K562 (cell line): ENCODE data around the gene TMEM19. TPM values are rescaled to one million over a fixed set of nuclear protein-coding genes. Genes with fewer than 3 reads are reported as not detected.

ENCODE experiments used
- ATAC-seq: fragments of 200-7000 bp; cut with Tn5 transposase; 3 replicates; pipeline ENCODE4 v1.9.1; 2020; ENCODE audit warnings: moderate library complexity
- BruUV-seq: library from RNA; stranded (reverse); fragments of 400-500 nt; replicated peaks from 2 replicates; lab custom pipeline; 2021; lab: Mats Ljungman, UMichigan
- CTCF ChIA-PET: fragments of 300-600 bp; formaldehyde crosslinking; extraction: SDS; loops from one replicate; lab custom pipeline; 2021; ENCODE audit warnings: low intra/inter-chr PET ratio; lab: Yijun Ruan, JAX
- POLR2A ChIA-PET: fragments of 300-600, 350-650 bp; sonication (Branson Sonifier 250); formaldehyde crosslinking; extraction: SDS; loops from one replicate; lab custom pipeline; 2021; ENCODE audit warnings: antibody characterized with exemption, inconsistent platforms; lab: Yijun Ruan, JAX
- DNase-seq, 4 experiments: peaks; one replicate each; pipeline versions ENCODE4 v3.0.0 to v3.0.0-alpha.2; 2011 to 2018; ENCODE audit warnings: low spot score in 3 of 4, mixed read lengths in 3 of 4; ENCODE audit errors: extremely low read depth in 1 of 4
- FAIRE-seq: peaks from 2 replicates; lab custom pipeline; 2011; peaks lifted over from hg19 to GRCh38; lab: Jason Lieb, UNC
- H2AFZ ChIP-seq: 2 replicates; pipeline ENCODE4 v1.6.0; 2011; ENCODE audit warnings: low read depth, low read length, control low read depth, inconsistent platforms
- H3K27ac ChIP-seq: fragments of 200-600 bp; 3 replicates; pipeline ENCODE4 v1.8.0; 2011; ENCODE audit warnings: low read depth, mild to moderate bottlenecking, control low read depth, inconsistent platforms, low read length, moderate library complexity, mixed read lengths; ENCODE audit errors: extremely low read depth
- H3K27me3 ChIP-seq, 2 experiments: fragments of 300-600 bp in 1 of 2; 2 replicates in 1 of 2; 3 replicates in 1 of 2; pipeline versions ENCODE4 v1.6.0 to v1.8.0; 2011; ENCODE audit warnings: inconsistent platforms in 2 of 2, low read length in 2 of 2, mild to moderate bottlenecking in 1 of 2, mixed read lengths in 1 of 2, moderate library complexity in 1 of 2; ENCODE audit not compliant: control insufficient read depth in 2 of 2, insufficient read depth in 2 of 2
- H3K36me3 ChIP-seq: fragments of 300-600 bp; 3 replicates; pipeline ENCODE4 v1.8.0; 2011; ENCODE audit warnings: mild to moderate bottlenecking, low read length, inconsistent platforms; ENCODE audit not compliant: control insufficient read depth, insufficient read depth
- H3K4me1 ChIP-seq, 2 experiments: fragments of 200-600 bp in 1 of 2; replicated peaks in 1 of 2; 2 replicates in 1 of 2; 3 replicates in 1 of 2; pipeline versions ENCODE4 v1.5.1 to v1.8.0; 2011; ENCODE audit warnings: inconsistent platforms in 2 of 2, low read length in 2 of 2, mild to moderate bottlenecking in 1 of 2, mixed read lengths in 1 of 2, moderate library complexity in 1 of 2; ENCODE audit not compliant: control insufficient read depth in 2 of 2, insufficient read depth in 2 of 2
- H3K4me2 ChIP-seq: 2 replicates; pipeline ENCODE4 v1.6.1; 2011; ENCODE audit warnings: low read length, control low read depth, inconsistent platforms, mixed read lengths; ENCODE audit not compliant: insufficient read depth
- H3K4me3 ChIP-seq: fragments of 200-600 bp; sonication (generic), shearing (Covaris generic); 2 replicates; pipeline ENCODE4 v1.5.1; 2016; ENCODE audit warnings: control low read depth, inconsistent platforms
- H3K79me2 ChIP-seq: fragments of 200-600 bp; 3 replicates; pipeline ENCODE4 v1.8.0; 2011; ENCODE audit warnings: low read length, inconsistent platforms; ENCODE audit not compliant: control insufficient read depth, insufficient read depth
- H3K9ac ChIP-seq, 2 experiments: 2 replicates each; pipeline versions ENCODE4 v1.6.0 to v1.6.1; 2011; ENCODE audit warnings: low read depth in 2 of 2, low read length in 2 of 2, control low read depth in 1 of 2, inconsistent platforms in 1 of 2, mild to moderate bottlenecking in 1 of 2, mixed read lengths in 1 of 2; ENCODE audit not compliant: insufficient read depth in 1 of 2
- H3K9me1 ChIP-seq: one replicate; pipeline ENCODE4 v1.6.0; 2011; ENCODE audit warnings: inconsistent platforms, mild to moderate bottlenecking, low read length, moderate library complexity; ENCODE audit not compliant: control insufficient read depth, insufficient read depth
- H3K9me3 ChIP-seq: replicated peaks from 2 replicates; pipeline ENCODE4 v1.5.1; 2011; ENCODE audit warnings: low read depth, low read length, inconsistent platforms; ENCODE audit not compliant: control insufficient read depth, insufficient read depth
- H4K20me1 ChIP-seq: replicated peaks from 2 replicates; pipeline ENCODE4 v1.6.1; 2011; ENCODE audit warnings: low read length, inconsistent platforms, mixed read lengths; ENCODE audit not compliant: control insufficient read depth, insufficient read depth
- EHMT2 ChIP-seq: fragments of 450-650 bp; IDR thresholded peaks from 2 replicates; pipeline ENCODE4 v1.6.1; 2018; ENCODE audit warnings: antibody characterized with exemption
- MTA3 ChIP-seq: fragments of 450-650 bp; formaldehyde crosslinking; IDR thresholded peaks from 2 replicates; pipeline ENCODE4 v1.6.1; 2017; ENCODE audit warnings: mild to moderate bottlenecking, borderline replicate concordance
- PRDM10 ChIP-seq: fragments of 450-650 bp; IDR thresholded peaks from 2 replicates; pipeline ENCODE4 v1.6.1; 2018; ENCODE audit not compliant: partially characterized antibody
- REST ChIP-seq, 2 experiments: fragments of 450-650 bp; formaldehyde crosslinking in 1 of 2; IDR thresholded peaks; 2 replicates each; pipeline versions ENCODE4 v1.4.0 to v1.6.1; 2014 to 2020; ENCODE audit warnings: mild to moderate bottlenecking in 2 of 2, borderline replicate concordance in 1 of 2, low read depth in 1 of 2
- SMARCA4 ChIP-seq: fragments of 450-650 bp; IDR thresholded peaks from 2 replicates; pipeline ENCODE4 v1.6.1; 2016
- TCF3 ChIP-seq: sonication (generic); formaldehyde crosslinking; IDR thresholded peaks from 2 replicates; pipeline ENCODE4 v1.4.0; 2020; ENCODE audit warnings: mild to moderate bottlenecking, missing genetic modification reagents
- ZNF277 ChIP-seq: fragments of 250-450 bp; sonication (Bioruptor Pico); IDR thresholded peaks from 2 replicates; pipeline ENCODE4 v1.8.0; 2022; ENCODE audit warnings: inconsistent platforms, mild to moderate bottlenecking, moderate library complexity, borderline replicate concordance
- WGBS: fragments of 100-300 bp; shearing (Covaris generic); methylation state at CpG from one replicate; pipeline ENCODE4 v1.1.6; 2016; ENCODE audit warnings: low coverage, mixed read lengths; ENCODE audit not compliant: insufficient coverage; ENCODE audit errors: missing lambda C conversion rate; 5-methylcytosine and 5-hydroxymethylcytosine counted together
- in situ Hi-C: fragments of 300-500 bp; cut with MboI; formaldehyde crosslinking; loops from 4 replicates; pipeline ENCODE4 v1.15.0; 2018; ENCODE audit warnings: inconsistent platforms, mixed read lengths
- intact Hi-C: fragments of 100-400 bp; cut with micrococcal nuclease; formaldehyde crosslinking; loops from 2 replicates; pipeline ENCODE4 v1.14.2; 2022
- polyA plus RNA-seq, 8 experiments: library from polyadenylated mRNA; depleted of rRNA in 4 of 8; stranded (reverse) in 5 of 8; unstranded in 3 of 8; fragments of >200 nt; fragmentation: Nextera tagmentation in 2 of 8; fragmentation: Illumina TruSeq in 1 of 8; extraction: Ambion mirVana in 2 of 8; extraction: Trizol in 1 of 8; gene quantifications; 2 replicates each; pipeline versions ENCODE4 v1.2.1 to v1.2.3, GENCODE V29; 2011 to 2014; ENCODE audit warnings: inconsistent platforms in 1 of 8, missing spikeins in 1 of 8
- total RNA-seq, 7 experiments: library from RNA; depleted of rRNA in 6 of 7; stranded (reverse); fragments of >200 nt in 6 of 7; fragmentation: Illumina TruSeq in 2 of 7; extraction: Trizol in 2 of 7; gene quantifications; 2 replicates each; pipeline versions ENCODE4 v1.2.1 to v1.2.3, GENCODE V29; 2011 to 2021; ENCODE audit warnings: low replicate concordance in 1 of 7

Gene TMEM19
- total and polyA plus RNA-seq, 9 of the 15 experiments (the other 6 are each of a cell fraction or from before 2014, with no cell fraction given) = 8.2 to 24.2 (median 17.2) TPM

GRCh38 chr12:71721783-71722505 is 36.1 kb downstream of the TMEM19 start:
- intact Hi-C loops (no loop called here), in situ Hi-C loops (no loop called here)
- POLR2A ChIA-PET = interaction anchor here (0.8 to 1.4 kb wide), 4 partner anchors 13 to 59 kb away, joined by 4 read pairs; partner anchors contain the start of genes THAP2 and ZFC3H1
- H2AFZ ChIP-seq = peak overlapping the region; percentile 93
- CTCF ChIA-PET = no interaction called here
- BruUV-seq = no TSS peak
- H3K27ac ChIP-seq = peak overlapping the region; percentile 70
- H3K79me2 ChIP-seq = no peaks in the 10 kb centered on the region
- no peaks in the 10 kb centered on the region for H3K9me1 ChIP-seq
- FAIRE-seq (peak; percentile 83), ATAC-seq (peak; percentile 91), DNase-seq (peak in 2 of 4 experiments; percentile 58 to 73)
- no peaks in the 10 kb centered on the region for H3K27me3 ChIP-seq
- H3K36me3 ChIP-seq = no peaks in the 10 kb centered on the region
- H3K4me2 ChIP-seq = peak overlapping the region; percentile 27; the same call in 1 of the 2 replicates
- no peaks in the 10 kb centered on the region for H3K9me3 ChIP-seq
- 25% methylated on average over 4 of the region's 4 CpGs for WGBS
- H3K4me1 ChIP-seq = peaks cover 0 to 9% of the 10 kb centered on the region in 2 experiments; a peak in 2 of 5 replicates
- peak overlapping the region in 1 of 2 experiments; percentile 41; a peak in 2 of 4 replicates for H3K9ac ChIP-seq
- H3K4me3 ChIP-seq = no peak overlapping the region
- H4K20me1 ChIP-seq = no peaks in the 10 kb centered on the region
- TF ChIP-seq SMARCA4 (peak; percentile 37; the same call in 1 of the 2 replicates), EHMT2 (peak; percentile 39; the same call in 1 of the 2 replicates), ZNF277 (CRISPR knock-in tag) (no peak), REST (IDR thresholded peaks at IDR 0.05; ENCODE audit: borderline replicate concordance) (peak; percentile 64), REST (CRISPR knock-in tag; IDR thresholded peaks at IDR 0.05; ENCODE audit: low read depth) (no peak), MTA3 (no peak), TCF3 (CRISPR knock-in tag) (peak; percentile 77), PRDM10 (peak; percentile 24)
